SK-N-SH (cell line): ENCODE results near the gene DGLUCY. TPM values are rescaled to one million over a fixed set of nuclear protein-coding genes. Genes with fewer than 3 reads are reported as not detected.

Experiments
- CTCF ChIA-PET: fragments of 300-600, 350-600 bp; formaldehyde crosslinking; extraction: SDS; loops from one replicate; lab custom pipeline; 2021; lab: Yijun Ruan, JAX
- POLR2A ChIA-PET: fragments of 350-600 bp; sonication (Branson Sonifier 250); formaldehyde crosslinking; extraction: SDS; loops from one replicate; lab custom pipeline; 2020; ENCODE audit warnings: antibody characterized with exemption, inconsistent platforms; lab: Yijun Ruan, JAX
- DNase-seq: peaks from one replicate; pipeline ENCODE4 v3.0.0; 2012
- H2AFZ ChIP-seq: fragments of 200-600 bp; sonication (generic); 2 replicates; pipeline ENCODE4 v1.8.1; 2016; ENCODE audit warnings: antibody characterized with exemption, mild to moderate bottlenecking, low read depth
- H3F3A ChIP-seq: fragments of 200-600 bp; sonication (generic); replicated peaks from 2 replicates; pipeline ENCODE3; 2016; ENCODE audit warnings: antibody characterized with exemption, mild to moderate bottlenecking; ENCODE audit not compliant: insufficient read depth
- H3K27ac ChIP-seq, 2 experiments: fragments of 200-500 bp in 1 of 2; fragments of 200-600 bp in 1 of 2; sonication (Bioruptor generic) in 1 of 2; sonication (generic), shearing (Covaris generic) in 1 of 2; 2 replicates each; pipeline versions ENCODE4 v1.5.1 to v1.6.1; 2014 to 2016; ENCODE audit warnings: low read depth in 2 of 2, inconsistent platforms in 1 of 2, low read length in 1 of 2, mild to moderate bottlenecking in 1 of 2, mixed read lengths in 1 of 2
- H3K27me3 ChIP-seq: fragments of 200-600 bp; sonication (generic), shearing (Covaris generic); 2 replicates; pipeline ENCODE4 v1.6.1; 2016; ENCODE audit warnings: mixed run types; ENCODE audit not compliant: insufficient read depth
- H3K36me3 ChIP-seq, 2 experiments: fragments of 200-500 bp in 1 of 2; fragments of 200-600 bp in 1 of 2; sonication (Bioruptor generic) in 1 of 2; sonication (generic) in 1 of 2; replicated peaks in 1 of 2; 2 replicates each; pipeline versions ENCODE3 to v1.5.1; 2014 to 2016; ENCODE audit warnings: low read length in 1 of 2, mild to moderate bottlenecking in 1 of 2; ENCODE audit not compliant: insufficient read depth in 2 of 2, control insufficient read depth in 1 of 2
- H3K4me1 ChIP-seq, 2 experiments: fragments of 200-500 bp in 1 of 2; fragments of 200-600 bp in 1 of 2; sonication (Bioruptor generic) in 1 of 2; sonication (generic), shearing (Covaris generic) in 1 of 2; 2 replicates each; pipeline versions ENCODE4 v1.5.1 to v1.6.1; 2014 to 2016; ENCODE audit warnings: low read depth in 1 of 2, low read length in 1 of 2, mixed run types in 1 of 2; ENCODE audit not compliant: insufficient read depth in 2 of 2, control insufficient read depth in 1 of 2
- H3K4me2 ChIP-seq: fragments of 200-600 bp; sonication (generic), shearing (Covaris generic); 2 replicates; pipeline ENCODE4 v1.6.1; 2017; ENCODE audit warnings: mixed run types
- H3K4me3 ChIP-seq, 2 experiments: fragments of 200-500 bp in 1 of 2; fragments of 200-600 bp in 1 of 2; sonication (Bioruptor generic) in 1 of 2; sonication (generic), shearing (Covaris generic) in 1 of 2; 2 replicates each; pipeline versions ENCODE4 v1.5.1 to v1.8.1; 2014 to 2016; ENCODE audit warnings: low read depth in 2 of 2, inconsistent platforms in 1 of 2, low read length in 1 of 2, mild to moderate bottlenecking in 1 of 2, mixed read lengths in 1 of 2, moderate library complexity in 1 of 2
- H3K79me2 ChIP-seq: fragments of 200-600 bp; sonication (generic); 2 replicates; pipeline ENCODE4 v1.8.1; 2017; ENCODE audit warnings: mild to moderate bottlenecking; ENCODE audit not compliant: insufficient read depth
- H3K9ac ChIP-seq: fragments of 200-600 bp; sonication (generic); 2 replicates; pipeline ENCODE4 v1.6.1; 2017; ENCODE audit warnings: mixed run types
- H3K9me2 ChIP-seq: fragments of 200-600 bp; sonication (generic); 2 replicates; pipeline ENCODE4 v1.6.1; 2017; ENCODE audit warnings: mixed run types
- H3K9me3 ChIP-seq: fragments of 200-600 bp; sonication (generic); 2 replicates; pipeline ENCODE4 v1.6.1; 2017; ENCODE audit warnings: mixed run types, mild to moderate bottlenecking, moderate library complexity
- H4K20me1 ChIP-seq: fragments of 200-600 bp; sonication (generic); 2 replicates; pipeline ENCODE4 v1.6.1; 2017; ENCODE audit warnings: mild to moderate bottlenecking, mixed run types; ENCODE audit not compliant: insufficient read depth
- CHD2 ChIP-seq: fragments of 150-350 bp; IDR thresholded peaks from 2 replicates; pipeline ENCODE4 v1.6.1; 2018; ENCODE audit warnings: low read length; ENCODE audit not compliant: partially characterized antibody
- EZH2phosphoT487 ChIP-seq: fragments of 200-600 bp; sonication (generic); IDR thresholded peaks from 2 replicates; pipeline ENCODE4 v1.6.1; 2017; ENCODE audit warnings: low read depth, mixed run types, mild to moderate bottlenecking, antibody characterized with exemption, moderate library complexity, borderline replicate concordance
- FOSL2 ChIP-seq: IDR thresholded peaks from 2 replicates; pipeline ENCODE4 v1.4.0; 2012; ENCODE audit warnings: low read depth, mild to moderate bottlenecking, moderate library complexity, borderline replicate concordance
- FOXM1 ChIP-seq: IDR thresholded peaks from 2 replicates; pipeline ENCODE4 v1.4.0; 2012; ENCODE audit warnings: low read depth, mild to moderate bottlenecking
- JUND ChIP-seq: IDR thresholded peaks from 2 replicates; pipeline ENCODE4 v1.4.0; 2012
- MEF2A ChIP-seq: IDR thresholded peaks from 2 replicates; pipeline ENCODE4 v1.4.0; 2012; ENCODE audit warnings: low read depth, borderline replicate concordance
- NFIC ChIP-seq: IDR thresholded peaks from 2 replicates; pipeline ENCODE4 v1.4.0; 2012; ENCODE audit warnings: borderline replicate concordance
- POLR2AphosphoS5 ChIP-seq: IDR thresholded peaks from 2 replicates; pipeline ENCODE4 v1.6.1; 2012; ENCODE audit warnings: low read depth, low read length
- RCOR1 ChIP-seq: fragments of 150-350 bp; IDR thresholded peaks from 2 replicates; pipeline ENCODE4 v1.6.1; 2017; ENCODE audit warnings: antibody characterized with exemption, low read length
- whole genome bisulfite sequencing: methylation state at CpG from one replicate; pipeline ENCODE4 v1.1.6; 2017; ENCODE audit warnings: low lambda C conversion rate; 5-methylcytosine and 5-hydroxymethylcytosine counted together
- polyA plus RNA-seq, 3 experiments: library from polyadenylated mRNA; depleted of rRNA; stranded (reverse); fragments of >200 nt; gene quantifications; 2 replicates each; pipeline ENCODE4 v1.2.3, GENCODE V29; 2012
- TF ChIP-seq, protein P1 (sequence below): fragments of 150-350 bp; IDR thresholded peaks from 2 replicates; pipeline ENCODE4 v1.6.1; 2017; ENCODE audit warnings: antibody characterized with exemption, low read length, low read depth, borderline replicate concordance
- TF ChIP-seq, protein P2 (sequence below): IDR thresholded peaks from 2 replicates; pipeline ENCODE4 v1.6.1; 2012; ENCODE audit warnings: mild to moderate bottlenecking, low read depth, low read length, moderate library complexity
- TF ChIP-seq, protein P3 (sequence below): fragments of 200-600 bp; sonication (generic); IDR thresholded peaks from 2 replicates; pipeline ENCODE4 v1.6.1; 2017; ENCODE audit warnings: antibody characterized with exemption, mild to moderate bottlenecking, moderate library complexity

The DGLUCY gene
- polyA plus RNA-seq, 1 of the 3 experiments (the other 2 are of a cell fraction): 17.2 TPM

DNA sequence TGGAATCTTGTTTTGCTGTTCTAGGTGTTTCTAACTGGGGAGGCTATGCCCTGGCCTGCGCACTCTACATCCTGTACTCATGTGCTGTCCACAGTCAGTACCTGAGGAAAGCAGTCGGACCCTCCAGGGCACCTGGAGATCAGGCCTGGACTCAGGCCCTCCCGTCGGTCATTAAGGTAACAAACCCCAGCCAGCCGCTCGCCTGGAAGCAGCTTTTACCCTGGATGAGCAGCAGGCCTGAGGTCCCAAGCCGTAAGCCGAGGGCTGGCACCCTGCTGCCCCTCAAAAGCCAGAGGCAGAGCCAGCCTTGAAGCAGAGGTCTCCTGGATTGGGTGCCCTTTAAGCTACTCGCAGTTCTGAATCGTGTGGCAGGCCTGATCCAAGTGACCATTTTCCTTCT lies 101.5 kb downstream of the DGLUCY start:
- H3K9me2 ChIP-seq: no peaks in the 10 kb centered on the region
- no peak overlapping the region for H3K27ac ChIP-seq
- POLR2A ChIA-PET: no interaction called here
- no peaks in the 10 kb centered on the region for H3K9me3 ChIP-seq
- DNase-seq: no peak
- no peaks in the 10 kb centered on the region for H3K4me1 ChIP-seq
- no peaks in the 10 kb centered on the region for H4K20me1 ChIP-seq
- no peak overlapping the region for H3K4me2 ChIP-seq
- peaks cover 6 to 9% of the 10 kb centered on the region in 2 experiments for H3K36me3 ChIP-seq
- TF ChIP-seq, protein P1, sequence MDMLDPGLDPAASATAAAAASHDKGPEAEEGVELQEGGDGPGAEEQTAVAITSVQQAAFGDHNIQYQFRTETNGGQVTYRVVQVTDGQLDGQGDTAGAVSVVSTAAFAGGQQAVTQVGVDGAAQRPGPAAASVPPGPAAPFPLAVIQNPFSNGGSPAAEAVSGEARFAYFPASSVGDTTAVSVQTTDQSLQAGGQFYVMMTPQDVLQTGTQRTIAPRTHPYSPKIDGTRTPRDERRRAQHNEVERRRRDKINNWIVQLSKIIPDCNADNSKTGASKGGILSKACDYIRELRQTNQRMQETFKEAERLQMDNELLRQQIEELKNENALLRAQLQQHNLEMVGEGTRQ: no peak
- no peak for TF ChIP-seq JUND
- TF ChIP-seq, protein P2, sequence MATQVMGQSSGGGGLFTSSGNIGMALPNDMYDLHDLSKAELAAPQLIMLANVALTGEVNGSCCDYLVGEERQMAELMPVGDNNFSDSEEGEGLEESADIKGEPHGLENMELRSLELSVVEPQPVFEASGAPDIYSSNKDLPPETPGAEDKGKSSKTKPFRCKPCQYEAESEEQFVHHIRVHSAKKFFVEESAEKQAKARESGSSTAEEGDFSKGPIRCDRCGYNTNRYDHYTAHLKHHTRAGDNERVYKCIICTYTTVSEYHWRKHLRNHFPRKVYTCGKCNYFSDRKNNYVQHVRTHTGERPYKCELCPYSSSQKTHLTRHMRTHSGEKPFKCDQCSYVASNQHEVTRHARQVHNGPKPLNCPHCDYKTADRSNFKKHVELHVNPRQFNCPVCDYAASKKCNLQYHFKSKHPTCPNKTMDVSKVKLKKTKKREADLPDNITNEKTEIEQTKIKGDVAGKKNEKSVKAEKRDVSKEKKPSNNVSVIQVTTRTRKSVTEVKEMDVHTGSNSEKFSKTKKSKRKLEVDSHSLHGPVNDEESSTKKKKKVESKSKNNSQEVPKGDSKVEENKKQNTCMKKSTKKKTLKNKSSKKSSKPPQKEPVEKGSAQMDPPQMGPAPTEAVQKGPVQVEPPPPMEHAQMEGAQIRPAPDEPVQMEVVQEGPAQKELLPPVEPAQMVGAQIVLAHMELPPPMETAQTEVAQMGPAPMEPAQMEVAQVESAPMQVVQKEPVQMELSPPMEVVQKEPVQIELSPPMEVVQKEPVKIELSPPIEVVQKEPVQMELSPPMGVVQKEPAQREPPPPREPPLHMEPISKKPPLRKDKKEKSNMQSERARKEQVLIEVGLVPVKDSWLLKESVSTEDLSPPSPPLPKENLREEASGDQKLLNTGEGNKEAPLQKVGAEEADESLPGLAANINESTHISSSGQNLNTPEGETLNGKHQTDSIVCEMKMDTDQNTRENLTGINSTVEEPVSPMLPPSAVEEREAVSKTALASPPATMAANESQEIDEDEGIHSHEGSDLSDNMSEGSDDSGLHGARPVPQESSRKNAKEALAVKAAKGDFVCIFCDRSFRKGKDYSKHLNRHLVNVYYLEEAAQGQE: no peak
- no peak for TF ChIP-seq NFIC
- no peak for TF ChIP-seq FOSL2
- no peak for TF ChIP-seq MEF2A
- TF ChIP-seq, protein P3, sequence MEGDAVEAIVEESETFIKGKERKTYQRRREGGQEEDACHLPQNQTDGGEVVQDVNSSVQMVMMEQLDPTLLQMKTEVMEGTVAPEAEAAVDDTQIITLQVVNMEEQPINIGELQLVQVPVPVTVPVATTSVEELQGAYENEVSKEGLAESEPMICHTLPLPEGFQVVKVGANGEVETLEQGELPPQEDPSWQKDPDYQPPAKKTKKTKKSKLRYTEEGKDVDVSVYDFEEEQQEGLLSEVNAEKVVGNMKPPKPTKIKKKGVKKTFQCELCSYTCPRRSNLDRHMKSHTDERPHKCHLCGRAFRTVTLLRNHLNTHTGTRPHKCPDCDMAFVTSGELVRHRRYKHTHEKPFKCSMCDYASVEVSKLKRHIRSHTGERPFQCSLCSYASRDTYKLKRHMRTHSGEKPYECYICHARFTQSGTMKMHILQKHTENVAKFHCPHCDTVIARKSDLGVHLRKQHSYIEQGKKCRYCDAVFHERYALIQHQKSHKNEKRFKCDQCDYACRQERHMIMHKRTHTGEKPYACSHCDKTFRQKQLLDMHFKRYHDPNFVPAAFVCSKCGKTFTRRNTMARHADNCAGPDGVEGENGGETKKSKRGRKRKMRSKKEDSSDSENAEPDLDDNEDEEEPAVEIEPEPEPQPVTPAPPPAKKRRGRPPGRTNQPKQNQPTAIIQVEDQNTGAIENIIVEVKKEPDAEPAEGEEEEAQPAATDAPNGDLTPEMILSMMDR: no peak
- no peak for TF ChIP-seq FOXM1
- no peaks in the 10 kb centered on the region for H3K27me3 ChIP-seq
- no peak overlapping the region for H3K4me3 ChIP-seq
- H3F3A ChIP-seq: no peaks in the 10 kb centered on the region
- no peak overlapping the region for H3K9ac ChIP-seq
- CTCF ChIA-PET: interaction anchor here (1.0 to 1.5 kb wide), 3 partner anchors 13 to 64 kb away, joined by 3 to 5 read pairs (median 4); no protein-coding TSS in a partner anchor
- 94% methylated on average over 5 of the region's 10 CpGs for WGBS
- no peak overlapping the region for H2AFZ ChIP-seq
- no peaks in the 10 kb centered on the region for H3K79me2 ChIP-seq

DNA sequence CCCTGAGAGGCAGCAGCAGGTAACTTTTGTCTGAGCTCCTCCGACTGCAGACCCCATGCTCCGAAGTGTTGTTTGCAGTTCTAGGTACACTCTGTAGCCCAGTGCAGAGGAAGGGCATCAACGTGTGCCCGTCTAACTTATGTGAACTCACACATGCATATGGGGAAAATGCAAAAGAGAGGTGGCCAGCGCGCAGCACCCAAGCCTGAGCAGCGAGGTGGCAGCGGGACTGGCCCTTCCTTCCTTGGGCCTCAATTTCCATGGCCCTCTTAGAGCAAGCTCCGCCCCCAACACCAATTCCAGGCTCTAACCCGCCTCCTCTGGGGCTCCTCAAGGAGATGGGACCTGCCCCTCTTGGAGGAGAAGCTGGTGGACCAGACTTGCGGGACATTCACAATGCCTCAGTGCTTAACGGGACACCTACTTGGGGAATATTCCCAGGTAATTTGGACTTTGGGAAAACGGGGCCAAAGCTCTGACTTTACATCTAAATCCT lies 102.9 kb downstream of the DGLUCY start:
- Histone ChIP-seq H3K36me3 (peaks cover 0 to 6% of the 10 kb centered on the region in 2 experiments), H3K27ac (no peak overlapping the region), H3K9me3 (no peaks in the 10 kb centered on the region), H3F3A (no peaks in the 10 kb centered on the region), H4K20me1 (no peaks in the 10 kb centered on the region), H3K4me1 (no peaks in the 10 kb centered on the region; a peak in 1 of 4 replicates), H3K4me2 (no peak overlapping the region), H3K79me2 (no peaks in the 10 kb centered on the region), H3K9me2 (no peaks in the 10 kb centered on the region), H3K9ac (no peak overlapping the region)
- WGBS: 92% methylated on average over 13 of the region's 13 CpGs
- no peak for DNase-seq
- CTCF ChIA-PET: interaction anchor here (1.0 to 1.5 kb wide), 2 partner anchors 11 to 70 kb away, joined by 3 to 5 read pairs; no protein-coding TSS in a partner anchor
- no peak for TF ChIP-seq RCOR1
- no peak for TF ChIP-seq POLR2AphosphoS5
- no peak for TF ChIP-seq EZH2phosphoT487
- no peak for TF ChIP-seq CHD2
- TF ChIP-seq, all 33 proteins: peak for 0
- POLR2A ChIA-PET: no interaction called here
- no peak overlapping the region for H2AFZ ChIP-seq
- no peaks in the 10 kb centered on the region for H3K27me3 ChIP-seq
- H3K4me3 ChIP-seq: no peak overlapping the region
